HG03103 (cell line): ENCODE data around the gene NEU1.

ENCODE experiments used
- ATAC-seq: cut with Tn5 transposase; IDR thresholded peaks from one replicate; pipeline ENCODE4 v1.9.1; 2021; ENCODE audit warnings: low read depth; ENCODE audit not compliant: unreplicated experiment

Gene NEU1

DNA sequence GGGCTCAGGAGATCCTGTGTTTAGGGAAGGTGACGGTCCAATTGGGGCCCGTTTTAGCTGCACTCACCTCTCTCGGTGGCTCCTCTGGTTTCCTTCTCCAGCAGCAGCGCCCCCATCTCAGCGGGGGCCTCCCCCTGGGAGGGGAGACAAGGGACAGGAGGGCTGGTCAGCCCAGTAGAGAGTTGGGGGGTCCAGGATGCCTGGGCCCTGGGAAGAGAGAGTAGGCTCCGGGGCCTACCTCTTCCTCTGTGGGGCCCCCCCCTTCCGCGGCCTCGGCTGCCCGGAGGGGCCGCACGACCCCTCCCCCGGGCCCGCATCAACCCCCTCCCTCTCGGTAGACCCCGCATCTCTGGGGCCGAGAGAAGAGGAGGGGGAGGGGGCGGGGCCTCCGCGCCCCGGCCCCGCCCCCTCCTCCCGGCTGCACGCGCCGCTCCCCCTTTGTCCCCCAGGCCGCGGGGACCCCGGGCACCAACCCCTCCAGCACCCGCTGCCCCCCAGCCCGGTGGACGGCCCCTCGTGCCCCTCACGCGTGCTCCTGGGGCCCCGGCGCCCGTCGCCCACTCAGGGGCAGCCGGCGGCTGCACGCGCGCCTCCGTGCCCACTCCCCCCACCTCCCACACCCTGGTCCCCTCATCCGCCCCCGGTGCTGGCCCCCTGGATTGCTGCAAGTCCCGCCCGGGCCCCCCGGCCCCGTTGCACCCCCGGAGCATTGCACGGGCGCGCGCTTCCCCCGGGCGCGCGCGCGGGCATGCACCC lies 34.4 kb upstream of the NEU1 start:
- ATAC-seq, result no peak

DNA sequence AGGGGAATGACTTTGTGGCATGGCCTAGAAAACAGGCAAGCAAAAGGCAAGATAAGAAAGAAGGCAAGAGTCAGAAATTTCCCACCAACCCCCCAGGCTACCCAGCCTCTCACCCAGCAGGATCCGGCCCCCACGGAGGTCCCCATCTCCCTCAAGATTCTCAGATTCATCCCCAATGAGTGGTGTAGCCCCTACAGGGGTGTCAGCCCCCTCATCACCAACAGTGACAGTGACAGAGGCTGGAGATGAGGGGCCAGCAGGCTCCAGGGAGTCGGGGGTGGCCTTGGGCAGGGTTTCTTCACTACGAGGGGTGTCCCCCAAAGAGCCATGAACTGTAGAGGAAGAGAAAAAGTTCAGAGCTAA lies 33.9 kb upstream of the NEU1 start:
- no peak for ATAC-seq

DNA sequence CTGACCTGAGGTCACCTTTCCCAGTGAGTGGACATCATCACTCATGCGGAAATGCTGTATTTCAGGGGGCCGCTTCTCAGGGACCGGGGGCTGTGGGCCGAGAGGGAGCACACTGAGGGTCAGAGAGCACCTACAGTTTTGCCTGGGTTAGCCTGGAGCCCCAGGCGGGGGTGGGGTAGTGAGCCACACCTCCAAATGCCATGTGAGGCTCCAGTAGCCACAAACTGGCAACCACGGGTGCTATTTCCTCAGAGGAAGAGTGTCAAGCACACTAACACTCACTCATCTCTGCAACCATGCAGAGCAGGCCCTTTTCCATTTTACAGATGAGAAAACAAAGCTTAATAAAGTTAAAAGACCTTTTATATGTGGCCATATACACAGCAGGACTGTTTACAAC lies 30.2 kb upstream of the NEU1 start:
- ATAC-seq, result no peak

DNA sequence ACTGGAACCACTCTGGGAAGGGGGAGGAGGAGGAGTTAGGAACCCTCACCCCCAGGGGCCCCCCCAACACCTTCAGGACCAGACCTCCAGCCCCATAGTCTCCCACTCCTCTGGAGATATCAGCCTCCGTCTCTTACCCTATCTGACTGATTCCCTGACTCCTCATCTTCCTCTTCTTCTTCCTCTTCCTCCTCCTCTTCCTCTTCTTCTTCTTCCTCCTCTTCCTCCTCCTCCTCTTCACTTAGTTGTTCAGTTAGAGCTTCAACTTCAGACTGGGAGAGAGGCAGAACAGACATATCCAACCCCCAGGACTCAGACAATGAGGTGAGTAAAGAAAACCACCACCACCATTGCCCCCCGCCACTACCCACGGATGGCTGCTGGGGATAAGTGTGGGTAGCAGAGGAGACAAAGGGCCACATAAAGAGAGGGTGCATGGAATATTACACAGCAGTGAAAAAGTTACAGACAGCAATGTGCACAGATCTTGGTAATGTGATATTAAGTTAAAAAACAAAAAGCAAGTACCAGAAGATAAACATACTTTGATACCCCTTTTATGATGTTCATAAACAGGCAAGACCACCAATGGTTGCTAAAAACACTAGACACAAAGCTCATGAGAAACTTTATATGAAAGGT lies 26.8 kb upstream of the NEU1 start:
- ATAC-seq, result no peak

DNA sequence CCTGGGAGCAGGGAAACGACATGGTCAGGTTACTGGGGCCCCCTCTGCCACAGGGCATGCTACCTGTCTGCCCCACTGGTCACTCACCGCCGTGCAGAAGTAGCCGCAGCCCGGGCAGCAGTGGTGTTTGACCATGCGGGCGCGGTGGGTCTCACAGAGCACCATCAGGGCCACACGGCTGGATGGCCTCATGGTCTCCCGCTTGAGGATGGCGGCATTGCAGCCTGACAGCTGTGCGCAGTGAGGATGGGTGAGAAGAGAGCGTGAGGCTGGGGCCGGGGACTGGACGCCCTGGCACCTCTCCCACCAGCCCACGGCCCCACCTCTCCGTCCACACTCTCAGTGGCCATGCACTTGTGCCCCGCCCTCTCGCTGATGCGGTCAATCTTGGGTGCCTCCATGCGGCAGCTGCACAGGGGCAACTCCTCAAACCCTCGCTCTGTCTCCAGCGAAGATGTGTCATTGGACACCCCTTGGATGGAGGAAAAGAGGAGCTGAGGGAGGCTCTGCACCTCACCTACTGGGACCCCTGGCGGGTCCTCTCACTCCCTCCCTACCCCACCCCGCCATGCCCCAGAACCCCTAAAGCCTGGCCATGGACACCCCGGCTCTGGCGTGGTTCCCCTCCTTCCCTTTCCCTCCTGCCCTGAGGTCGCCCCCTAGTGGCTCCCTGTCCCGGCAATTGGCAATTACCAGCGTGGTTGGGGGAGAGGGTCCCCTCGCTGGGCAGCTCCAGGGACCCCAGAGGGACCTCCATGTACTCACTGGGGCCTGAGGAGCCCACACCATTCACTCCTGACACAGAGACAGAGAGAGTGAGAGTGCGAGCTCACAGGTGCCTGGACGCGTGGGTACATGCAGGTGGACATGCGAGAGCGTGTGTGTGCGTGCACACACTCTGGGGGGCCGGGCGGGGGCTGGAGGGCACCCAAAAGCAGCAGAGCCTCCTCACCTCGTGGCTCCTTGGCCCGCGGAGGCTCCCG lies 25.9 kb upstream of the NEU1 start:
- ATAC-seq, result no peak

DNA sequence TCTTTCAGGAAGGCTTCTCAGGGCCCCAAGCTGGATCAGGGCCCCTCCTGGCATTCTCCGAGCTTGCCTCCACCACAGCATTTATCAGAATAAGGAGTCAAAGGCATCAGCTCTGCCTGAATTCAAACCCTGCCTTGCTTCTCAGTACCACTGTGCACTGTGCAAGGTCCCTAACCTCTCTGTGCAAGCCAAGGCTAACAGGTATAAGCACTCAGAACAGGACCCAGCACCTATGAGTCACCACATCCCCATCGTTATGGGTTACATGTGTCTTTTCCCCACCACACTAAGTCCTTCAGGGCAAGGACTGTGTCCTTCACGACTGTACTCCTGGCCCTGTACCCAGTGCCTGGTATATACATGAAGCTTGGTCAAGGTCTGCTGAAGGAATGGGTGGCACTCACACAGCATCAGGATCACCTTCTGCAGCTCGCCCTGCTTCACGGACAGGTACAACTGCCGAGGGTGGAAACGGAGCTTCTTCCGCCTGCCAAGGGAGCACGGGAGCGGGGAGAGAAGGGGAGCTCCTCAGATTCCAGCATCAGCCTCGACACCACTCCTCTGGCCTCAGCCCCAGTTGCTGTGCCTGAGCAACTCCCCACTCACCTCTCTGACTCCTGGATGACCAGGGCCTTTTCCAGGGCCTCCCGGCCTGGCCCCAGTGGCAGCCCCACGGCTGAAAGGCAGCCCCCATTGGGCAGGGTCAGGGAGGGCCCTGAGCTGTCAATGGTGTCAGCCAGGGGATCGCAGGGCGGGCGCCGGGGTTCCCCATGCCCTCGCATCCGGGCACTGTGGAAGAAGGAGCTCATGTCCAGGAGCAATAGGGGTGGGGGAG lies 24.8 kb upstream of the NEU1 start:
- no peak for ATAC-seq

DNA sequence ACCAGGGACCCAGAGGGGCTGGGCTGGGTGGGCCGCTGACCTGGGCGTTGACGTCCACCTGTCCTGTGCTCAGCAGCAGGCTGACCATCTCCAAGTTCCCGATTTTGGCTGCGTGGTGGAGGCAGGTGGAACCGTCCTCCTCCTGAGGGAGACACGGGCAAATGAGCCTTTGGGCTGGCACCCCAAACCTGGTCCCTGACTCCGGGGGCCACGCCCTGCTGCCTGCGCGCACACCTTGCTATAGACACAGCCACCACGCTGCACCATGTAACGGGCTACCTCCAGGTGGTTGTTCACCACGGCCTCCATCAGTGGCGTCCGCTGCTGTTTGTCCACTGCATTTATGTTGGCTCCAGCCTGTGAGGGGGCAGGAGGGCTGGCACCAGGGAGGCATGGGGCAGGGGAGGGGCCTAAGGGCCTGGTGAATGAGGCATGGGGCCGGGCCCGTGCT lies 23.9 kb upstream of the NEU1 start:
- ATAC-seq, result no peak

DNA sequence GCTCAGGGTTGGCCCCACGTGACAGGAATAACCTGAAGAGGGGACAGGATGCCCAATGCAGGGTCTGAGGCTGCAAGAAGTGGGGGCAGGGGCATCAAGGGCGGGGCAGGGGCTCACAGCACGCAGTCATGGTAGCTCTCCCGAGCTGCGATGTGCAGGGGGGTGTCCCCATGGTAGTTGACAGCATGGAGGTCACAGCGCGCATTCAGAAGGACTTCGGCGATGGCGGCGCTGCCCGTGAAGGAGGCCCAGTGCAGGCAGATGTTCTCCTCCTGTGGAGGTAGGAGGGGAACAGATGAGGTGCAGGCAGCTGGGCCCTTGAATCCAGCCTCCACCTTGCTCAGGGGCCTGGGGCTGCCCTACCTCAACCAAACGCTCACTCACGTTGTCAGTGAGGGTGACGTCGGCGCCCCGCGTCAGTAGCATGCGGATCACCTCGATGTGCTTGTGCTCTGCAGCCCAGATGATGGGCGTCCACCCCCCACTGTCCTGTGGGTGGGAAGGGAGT lies 22.0 kb upstream of the NEU1 start:
- no peak for ATAC-seq

DNA sequence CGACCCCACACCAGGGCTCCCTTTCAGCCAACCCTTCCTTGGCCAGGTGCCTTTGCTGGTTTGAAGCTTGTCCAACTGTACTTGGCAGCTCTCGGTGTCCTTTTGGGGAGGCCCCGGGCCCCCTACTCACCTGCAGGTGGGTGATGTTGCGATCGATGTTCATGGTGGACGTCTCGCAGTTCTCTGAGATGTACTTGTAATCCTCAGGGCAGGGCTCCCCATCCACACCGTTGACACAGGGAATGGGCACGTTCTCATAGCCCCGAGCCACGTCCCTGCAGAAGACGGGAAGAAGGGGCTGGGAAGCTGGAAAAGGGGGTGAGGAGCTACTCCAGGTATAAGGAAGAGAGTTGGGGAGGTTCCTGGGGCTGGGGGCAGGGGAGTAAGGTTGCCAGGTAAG lies 21.1 kb upstream of the NEU1 start:
- ATAC-seq, result no peak

DNA sequence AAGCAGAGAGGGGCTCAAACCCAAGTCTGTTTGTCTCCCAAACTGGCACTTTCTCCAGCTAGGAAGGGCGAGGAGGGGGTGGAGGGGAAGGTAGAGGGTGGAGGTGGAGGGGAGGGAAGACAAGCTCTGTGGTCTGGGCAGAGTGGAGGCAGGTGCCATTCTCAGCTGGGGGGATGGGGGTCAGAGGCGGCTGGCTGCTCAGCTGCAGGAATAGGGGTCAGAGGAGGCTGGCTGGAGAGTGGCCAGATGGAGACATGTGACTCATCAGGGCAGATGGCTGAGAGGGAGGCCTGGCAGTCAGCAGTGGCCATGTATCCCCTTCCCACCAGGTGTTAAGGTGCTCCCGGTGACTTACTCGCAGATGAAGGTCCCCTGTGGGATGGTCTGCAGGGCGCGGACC lies 19.7 kb upstream of the NEU1 start:
- no peak for ATAC-seq

DNA sequence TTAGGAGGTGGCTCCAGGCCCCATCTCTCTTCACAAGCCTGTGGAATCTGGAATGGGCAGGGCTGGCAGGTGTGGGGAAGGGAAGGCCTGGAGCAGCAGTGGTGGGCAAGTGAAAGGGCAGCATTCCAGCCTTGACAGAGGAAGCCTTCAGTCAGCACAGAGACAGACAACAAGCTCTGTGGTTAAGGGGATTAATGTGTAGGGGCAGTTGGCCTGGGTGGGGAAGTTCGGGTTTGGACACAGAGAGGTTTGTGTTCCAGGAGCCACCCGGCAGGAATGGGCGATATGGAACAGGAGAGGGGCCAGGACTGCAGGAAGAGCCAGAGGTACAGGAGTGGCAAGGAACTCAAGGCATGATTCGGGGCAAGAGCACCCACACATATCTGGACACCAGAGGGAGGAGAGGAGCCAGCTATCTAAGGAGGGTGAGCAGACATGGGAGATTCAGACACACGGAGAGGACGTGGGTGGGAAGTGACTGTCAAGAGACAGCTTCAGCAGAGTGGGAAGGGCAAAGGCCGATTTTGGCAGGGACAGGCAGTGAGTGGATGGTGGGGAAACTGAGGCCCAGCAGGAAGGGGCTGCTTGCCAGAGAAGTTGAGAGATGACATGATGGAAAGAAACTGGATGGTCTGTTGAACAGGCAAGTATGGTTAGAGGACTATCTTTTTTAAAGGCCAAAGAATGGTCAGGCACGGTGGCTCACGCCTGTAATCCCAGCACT lies 18.7 kb upstream of the NEU1 start:
- ATAC-seq, result no peak

DNA sequence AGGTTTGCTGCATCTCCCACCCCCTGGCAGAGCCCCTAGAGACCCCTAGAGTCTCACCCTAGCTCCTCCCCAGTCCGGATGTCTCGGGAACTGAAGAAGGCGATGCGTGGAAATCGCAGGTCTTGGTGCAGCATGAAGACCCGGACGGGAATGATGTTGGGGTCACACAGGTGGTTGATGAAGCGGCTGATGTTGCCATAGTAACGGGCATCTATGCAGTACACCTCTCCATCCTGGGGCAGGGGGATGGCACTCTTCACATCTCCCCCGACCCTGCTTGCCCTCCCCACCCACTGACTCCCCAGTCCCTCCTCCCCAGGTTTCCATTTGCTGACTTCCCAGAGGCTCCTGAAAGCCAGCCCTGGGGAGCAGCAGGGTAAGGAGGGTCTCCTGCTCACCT lies 18.0 kb upstream of the NEU1 start:
- ATAC-seq, result no peak

DNA sequence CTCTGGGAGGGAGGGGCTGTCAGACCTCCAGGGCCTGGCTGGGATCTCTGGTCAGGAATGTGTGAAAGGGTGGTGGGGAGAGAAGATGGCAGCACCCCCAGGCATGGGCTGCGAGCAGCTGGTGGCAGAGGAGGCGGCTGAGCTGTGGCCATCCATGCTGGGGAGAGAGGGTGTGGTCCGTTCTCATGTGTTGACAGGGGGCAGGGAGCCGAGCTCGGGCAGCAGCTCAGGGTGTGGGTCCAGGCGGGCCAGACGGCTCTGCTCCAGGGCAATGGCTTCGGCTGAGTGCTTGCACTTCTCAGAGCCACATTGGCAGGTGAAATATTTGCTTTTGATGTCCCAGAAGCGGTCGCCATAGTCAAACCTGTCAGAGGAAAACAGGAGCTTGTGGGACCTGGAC lies 17.3 kb upstream of the NEU1 start:
- ATAC-seq, result no peak

DNA sequence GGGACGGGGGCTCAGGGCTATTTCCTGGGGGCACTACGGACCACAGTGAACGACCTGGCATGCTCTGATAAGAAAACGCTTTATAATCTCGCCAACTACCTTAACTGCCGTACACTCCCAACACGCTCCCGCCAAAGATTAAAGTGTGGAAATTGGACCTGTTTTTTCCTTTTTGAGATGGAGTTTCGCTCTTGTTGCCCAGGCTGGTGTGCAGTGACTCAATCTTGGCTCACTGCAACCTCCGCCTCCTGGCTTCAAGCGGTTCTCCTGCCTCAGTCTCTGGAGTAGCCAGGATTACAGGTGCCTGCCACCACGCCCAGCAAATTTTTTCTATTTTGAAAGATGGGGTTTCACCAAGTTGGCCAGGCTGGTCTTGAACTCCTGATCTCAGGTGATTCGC lies 16.5 kb upstream of the NEU1 start:
- ATAC-seq, result no peak

DNA sequence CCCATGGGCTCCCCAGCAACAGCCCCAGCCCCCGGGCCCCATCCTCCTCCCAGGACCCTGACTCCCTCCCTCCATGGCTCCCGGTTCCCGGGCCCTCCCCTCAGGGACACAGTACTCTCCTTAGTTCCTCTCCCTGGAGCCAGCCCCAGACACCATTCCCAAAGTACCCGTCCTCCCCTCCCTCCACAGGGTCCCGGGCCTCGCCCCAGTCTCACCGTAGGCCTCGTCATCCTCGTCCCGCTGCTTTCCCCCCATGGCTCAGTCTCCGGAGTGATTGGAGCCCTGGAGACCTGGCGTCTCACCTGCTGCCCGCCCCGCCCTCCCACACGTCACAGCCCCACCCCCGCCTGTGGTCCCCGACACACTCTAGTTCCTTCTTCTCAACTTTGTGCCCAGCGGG lies 16.1 kb upstream of the NEU1 start, which contains the start of gene SLC44A4:
SLC44A4 (minus strand) TSS at position 272 of the 400 bp plus-strand sequence; CDS start at position 255, 17 bp downstream.
- ATAC-seq, result no peak

DNA sequence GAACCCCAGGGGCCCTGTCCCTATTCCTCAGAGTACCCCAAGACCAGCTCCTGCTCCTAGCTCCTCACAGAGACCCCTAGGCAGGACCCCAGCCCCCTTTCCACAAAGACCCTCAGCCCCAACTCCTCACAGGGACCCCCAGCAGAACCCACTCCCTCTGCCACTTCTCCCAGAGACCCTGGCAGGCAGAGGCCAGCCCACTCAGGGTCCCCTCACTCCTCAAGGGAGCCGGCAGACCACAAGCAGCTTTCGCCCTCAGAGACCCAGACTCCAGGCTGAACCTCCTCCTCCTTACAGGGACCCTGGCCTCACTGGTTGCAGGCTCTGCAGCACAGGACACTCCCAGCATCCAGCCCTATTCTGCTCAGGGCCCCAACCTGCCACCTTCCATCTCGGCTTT lies 15.6 kb upstream of the NEU1 start:
- no peak for ATAC-seq

DNA sequence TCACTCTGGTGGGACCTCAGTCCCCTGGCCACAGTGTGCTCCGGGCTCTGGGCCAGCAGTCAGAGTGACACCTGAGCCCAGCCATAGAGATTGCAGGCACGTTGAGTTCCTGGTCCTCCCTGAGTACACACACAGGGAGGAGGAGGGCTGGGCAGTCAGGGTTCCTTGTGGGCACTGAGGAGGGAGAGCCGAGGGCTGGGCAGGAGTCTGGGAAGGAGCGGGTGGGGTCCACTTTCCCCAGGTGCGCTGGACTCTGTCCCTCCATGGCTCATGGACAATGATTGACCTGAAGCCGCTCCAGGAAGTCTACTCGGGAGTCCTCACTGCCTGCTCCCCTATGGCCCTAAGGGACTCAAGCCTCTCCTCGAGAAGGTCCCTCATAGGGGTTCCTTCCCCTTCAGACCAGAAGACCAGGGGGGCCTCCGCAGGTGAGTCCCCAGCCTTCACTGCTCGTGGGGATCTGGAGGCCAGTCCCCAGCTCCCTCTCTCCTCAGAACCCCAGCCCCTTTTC lies 15.1 kb upstream of the NEU1 start:
- ATAC-seq, result no peak

DNA sequence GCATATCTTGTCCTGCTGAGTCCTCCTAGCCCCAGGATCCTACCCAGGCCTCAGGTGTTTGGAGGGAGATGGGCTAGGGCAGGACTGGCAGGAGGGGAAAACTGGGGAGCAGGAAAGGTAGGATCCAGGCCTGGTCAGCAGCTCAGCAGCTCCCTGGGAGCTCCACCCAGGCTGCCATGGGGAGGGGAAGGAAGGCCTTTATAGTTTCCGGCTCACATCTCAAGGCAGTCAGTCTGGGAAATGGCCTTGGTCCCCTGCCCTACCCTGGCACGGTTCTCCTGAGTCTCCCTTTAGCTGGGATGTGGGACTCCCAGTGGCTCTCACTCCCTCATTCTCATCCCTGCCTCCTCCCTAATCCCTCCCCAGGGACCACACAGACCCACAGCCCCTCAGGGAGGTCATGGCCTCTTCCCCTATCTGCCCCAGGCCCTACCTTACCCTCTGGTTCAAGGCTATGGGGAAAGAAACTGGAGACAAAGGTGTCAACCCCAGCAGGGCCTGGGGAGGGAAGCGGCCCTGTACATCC lies 14.6 kb upstream of the NEU1 start:
- ATAC-seq, result no peak

DNA sequence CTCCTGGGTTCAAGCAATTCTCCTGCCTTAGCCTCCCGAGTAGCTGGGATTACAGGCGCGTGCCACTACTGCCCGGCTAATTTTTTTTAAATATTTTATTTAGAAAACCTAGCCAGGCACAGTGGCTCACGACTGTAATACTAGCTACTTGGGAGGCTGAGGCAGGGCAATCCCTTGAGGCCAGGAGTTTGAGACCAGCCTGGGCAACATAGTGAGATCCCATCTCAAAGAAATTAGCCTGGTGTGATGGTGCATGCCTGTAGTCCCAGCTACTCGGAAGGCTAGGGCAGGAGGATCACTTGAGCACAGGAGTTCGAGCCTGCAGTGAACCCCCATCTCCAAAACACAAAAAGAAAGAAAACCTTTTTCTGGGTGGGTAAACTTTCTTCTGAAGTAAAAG lies 13.7 kb upstream of the NEU1 start:
- ATAC-seq, result no peak
